HEK293 (cell line): Measurements from ENCODE around the gene TAPBPL.

Experiments
- CTCF ChIA-PET: fragments of 350-600 bp; formaldehyde crosslinking; extraction: SDS; loops from one replicate; lab custom pipeline; 2021; ENCODE audit warnings: antibody characterized with exemption; lab: Yijun Ruan, JAX
- POLR2A ChIA-PET: fragments of 300-600 bp; formaldehyde crosslinking; extraction: SDS; loops from one replicate; lab custom pipeline; 2020; ENCODE audit warnings: antibody characterized with exemption, inconsistent platforms; lab: Yijun Ruan, JAX
- H3K27ac ChIP-seq: fragments of 200-500 bp; sonication (Bioruptor generic); 2 replicates; pipeline ENCODE4 v1.5.1; 2014; ENCODE audit warnings: low read depth, low read length, control low read depth, inconsistent platforms; ENCODE audit errors: extremely low read depth
- H3K36me3 ChIP-seq, 2 experiments: fragments of 200-500 bp in 1 of 2; sonication (Bioruptor generic) in 1 of 2; 1 replicate in 1 of 2; 2 replicates in 1 of 2; pipeline ENCODE4 v1.5.1; 2014 to 2017; ENCODE audit warnings: inconsistent platforms in 2 of 2, low read length in 2 of 2; ENCODE audit not compliant: control insufficient read depth in 2 of 2, insufficient read depth in 1 of 2
- H3K4me1 ChIP-seq: fragments of 200-500 bp; sonication (Bioruptor generic); 2 replicates; pipeline ENCODE4 v1.5.1; 2014; ENCODE audit warnings: mild to moderate bottlenecking, low read length, inconsistent platforms; ENCODE audit not compliant: control insufficient read depth, insufficient read depth
- H3K4me3 ChIP-seq: 2 replicates; pipeline ENCODE4 v1.5.1; 2011; ENCODE audit warnings: low read depth, mild to moderate bottlenecking, control low read depth, low read length, moderate library complexity
- H3K9me3 ChIP-seq: fragments of 200-500 bp; sonication (Bioruptor generic); 2 replicates; pipeline ENCODE4 v1.5.1; 2014; ENCODE audit warnings: low read depth, low read length, inconsistent platforms; ENCODE audit not compliant: control insufficient read depth, insufficient read depth
- BCL11B ChIP-seq: fragments of 450-650 bp; formaldehyde crosslinking; IDR thresholded peaks from 2 replicates; pipeline ENCODE4 v1.5.1; 2016; ENCODE audit warnings: low read depth, missing biosample characterization, missing genetic modification characterization
- EGR2 ChIP-seq: fragments of 450-650 bp; formaldehyde crosslinking; IDR thresholded peaks from 2 replicates; pipeline ENCODE4 v1.5.1; 2016; ENCODE audit warnings: low read depth, missing biosample characterization, missing genetic modification characterization
- GFI1B ChIP-seq: fragments of 450-650 bp; formaldehyde crosslinking; IDR thresholded peaks from 2 replicates; pipeline ENCODE4 v1.5.1; 2016; ENCODE audit warnings: missing biosample characterization, missing genetic modification characterization
- HOXD13 ChIP-seq: sonication (generic); formaldehyde crosslinking; IDR thresholded peaks from 2 replicates; pipeline ENCODE4 v1.8.0; 2022; ENCODE audit warnings: missing genetic modification reagents, borderline replicate concordance
- IKZF3 ChIP-seq: fragments of 450-650 bp; IDR thresholded peaks from 2 replicates; pipeline ENCODE4 v1.5.0; 2018; ENCODE audit warnings: missing biosample characterization, mild to moderate bottlenecking, missing genetic modification characterization, moderate library complexity
- OVOL3 ChIP-seq: fragments of 450-650 bp; formaldehyde crosslinking; IDR thresholded peaks from 2 replicates; pipeline ENCODE4 v1.5.1; 2016; ENCODE audit warnings: missing biosample characterization, missing genetic modification characterization
- PRDM1 ChIP-seq: fragments of 450-650 bp; formaldehyde crosslinking; IDR thresholded peaks from 2 replicates; pipeline ENCODE4; 2016; ENCODE audit warnings: missing biosample characterization, missing genetic modification characterization
- ZBTB17 ChIP-seq: fragments of 450-650 bp; formaldehyde crosslinking; IDR thresholded peaks from 2 replicates; pipeline ENCODE4 v1.5.1; 2016; ENCODE audit warnings: missing biosample characterization, missing genetic modification characterization
- ZBTB48 ChIP-seq: fragments of 450-650 bp; formaldehyde crosslinking; IDR thresholded peaks from 2 replicates; pipeline ENCODE4 v1.5.1; 2016; ENCODE audit warnings: missing biosample characterization, missing genetic modification characterization
- ZBTB7A ChIP-seq: fragments of 450-650 bp; formaldehyde crosslinking; IDR thresholded peaks from 2 replicates; pipeline ENCODE4 v1.5.1; 2016; ENCODE audit warnings: low read depth, missing biosample characterization, missing genetic modification characterization
- ZEB2 ChIP-seq: fragments of 450-650 bp; formaldehyde crosslinking; IDR thresholded peaks from 2 replicates; pipeline ENCODE4 v1.5.1; 2016; ENCODE audit warnings: missing biosample characterization, missing genetic modification characterization
- ZFP69B ChIP-seq: fragments of 450-650 bp; formaldehyde crosslinking; IDR thresholded peaks from 2 replicates; pipeline ENCODE4 v1.5.1; 2016; ENCODE audit warnings: missing biosample characterization, missing genetic modification characterization
- ZNF146 ChIP-seq: fragments of 450-650 bp; formaldehyde crosslinking; IDR thresholded peaks from 2 replicates; pipeline ENCODE4 v1.5.1; 2016; ENCODE audit warnings: missing biosample characterization, missing genetic modification characterization
- ZNF2 ChIP-seq: fragments of 450-650 bp; formaldehyde crosslinking; IDR thresholded peaks from 2 replicates; pipeline ENCODE4 v1.5.1; 2016; ENCODE audit warnings: missing biosample characterization, missing genetic modification characterization
- ZNF335 ChIP-seq: fragments of 450-650 bp; formaldehyde crosslinking; conservative IDR thresholded peaks from 2 replicates; pipeline ENCODE4 v1.5.1; 2016; ENCODE audit warnings: missing biosample characterization, missing genetic modification characterization
- ZNF366 ChIP-seq: fragments of 450-650 bp; formaldehyde crosslinking; conservative IDR thresholded peaks from 2 replicates; pipeline ENCODE4 v1.5.1; 2016; ENCODE audit warnings: missing biosample characterization, missing genetic modification characterization
- ZNF37A ChIP-seq: fragments of 450-650 bp; IDR thresholded peaks from 2 replicates; pipeline ENCODE4 v1.5.1; 2018; ENCODE audit warnings: missing biosample characterization, missing genetic modification characterization
- ZNF48 ChIP-seq: fragments of 450-650 bp; formaldehyde crosslinking; IDR thresholded peaks from 2 replicates; pipeline ENCODE4 v1.5.1; 2016; ENCODE audit warnings: missing biosample characterization, missing genetic modification characterization
- ZNF561 ChIP-seq: fragments of 450-650 bp; IDR thresholded peaks from 2 replicates; pipeline ENCODE4 v1.5.1; 2018; ENCODE audit warnings: missing biosample characterization, missing genetic modification characterization, borderline replicate concordance
- ZNF76 ChIP-seq: fragments of 450-650 bp; formaldehyde crosslinking; IDR thresholded peaks from 2 replicates; pipeline ENCODE4; 2016; ENCODE audit warnings: low read depth, missing biosample characterization, missing genetic modification characterization, borderline replicate concordance
- ZNF776 ChIP-seq: fragments of 450-650 bp; formaldehyde crosslinking; IDR thresholded peaks from 2 replicates; pipeline ENCODE4 v1.5.0; 2017; ENCODE audit warnings: missing biosample characterization, missing genetic modification characterization, borderline replicate concordance
- ZNF777 ChIP-seq: fragments of 450-650 bp; formaldehyde crosslinking; IDR thresholded peaks from 2 replicates; pipeline ENCODE4 v1.5.1; 2017; ENCODE audit warnings: missing biosample characterization, missing genetic modification characterization, borderline replicate concordance
- ZNF792 ChIP-seq: fragments of 450-650 bp; formaldehyde crosslinking; IDR thresholded peaks from 2 replicates; pipeline ENCODE4 v1.5.1; 2016; ENCODE audit warnings: missing biosample characterization, missing genetic modification characterization
- ZNF837 ChIP-seq: fragments of 450-650 bp; formaldehyde crosslinking; IDR thresholded peaks from 2 replicates; pipeline ENCODE4 v1.5.1; 2016; ENCODE audit warnings: missing biosample characterization, missing genetic modification characterization
- ZSCAN30 ChIP-seq: fragments of 450-650 bp; IDR thresholded peaks from 2 replicates; pipeline ENCODE4 v1.5.1; 2018; ENCODE audit warnings: missing biosample characterization, mild to moderate bottlenecking, missing genetic modification characterization, moderate library complexity
- TF ChIP-seq, protein P1 (sequence below): fragments of 450-650 bp; formaldehyde crosslinking; IDR thresholded peaks from 2 replicates; pipeline ENCODE4 v1.5.1; 2016; ENCODE audit warnings: missing biosample characterization, missing genetic modification characterization
- TF ChIP-seq, protein P2 (sequence below): fragments of 450-650 bp; formaldehyde crosslinking; IDR thresholded peaks from 2 replicates; pipeline ENCODE4 v1.5.1; 2016; ENCODE audit warnings: missing biosample characterization, missing genetic modification characterization
- TF ChIP-seq, protein P3 (sequence below): fragments of 450-650 bp; formaldehyde crosslinking; IDR thresholded peaks from 2 replicates; pipeline ENCODE4 v1.5.1; 2016; ENCODE audit warnings: missing biosample characterization, missing genetic modification characterization
- TF ChIP-seq, protein P4 (sequence below): fragments of 450-650 bp; formaldehyde crosslinking; IDR thresholded peaks from 2 replicates; pipeline ENCODE4 v1.5.1; 2016; ENCODE audit warnings: missing biosample characterization, missing genetic modification characterization

The TAPBPL gene

DNA sequence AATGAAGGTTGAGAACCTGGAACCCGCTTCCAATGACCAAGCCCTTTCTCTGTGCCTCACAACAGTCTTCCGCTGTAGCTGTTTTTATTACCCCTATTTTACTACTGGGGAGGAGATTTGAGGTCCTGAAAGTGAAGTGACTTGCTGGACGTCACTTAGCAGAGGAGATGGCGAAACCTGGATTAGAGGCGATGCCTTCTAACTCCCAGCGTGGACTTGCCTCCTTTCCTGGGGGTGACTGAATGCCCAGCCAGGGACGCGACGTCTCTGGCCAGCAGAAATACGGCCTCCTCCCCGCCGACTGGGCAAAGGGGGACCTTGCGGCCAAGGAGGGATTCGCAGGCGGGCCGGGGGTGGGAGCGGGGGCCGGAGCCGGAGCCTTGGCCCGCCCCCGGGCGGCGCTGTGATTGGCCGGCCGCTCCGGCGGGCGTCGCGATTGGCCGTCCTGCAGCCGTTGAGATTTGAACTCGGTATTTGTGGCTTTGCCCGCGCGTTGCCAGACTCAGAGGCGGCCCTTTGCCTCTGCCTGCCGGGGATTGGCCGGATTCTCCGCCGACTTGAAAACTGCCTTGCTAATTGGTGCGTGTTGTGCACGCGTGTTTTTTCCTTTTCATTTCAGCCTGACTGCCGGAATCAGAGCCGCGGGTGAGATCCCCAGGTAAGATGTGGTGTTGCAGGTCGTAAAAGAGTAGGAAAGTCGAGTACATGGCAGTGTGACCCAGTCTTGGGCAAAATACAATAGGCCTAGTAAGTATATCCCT is 41.8 kb downstream of the TAPBPL start, which contains the start of gene NCAPD2:
Gene NCAPD2 (plus strand): TSS at position 606 of the 761 bp plus-strand sequence. CDS start 997 bp downstream, outside the sequence.
- Histone ChIP-seq H3K36me3 (peaks cover 43 to 54% of the 10 kb centered on the region in 2 experiments), H3K4me3 (peak within 1 kb of the TSS; percentile 93), H3K9me3 (no peaks in the 10 kb centered on the region), H3K27ac (peak within 1 kb of the TSS; percentile 94), H3K4me1 (peaks cover 7% of the 10 kb centered on the region; the same call in 1 of the 2 replicates)
- CTCF ChIA-PET: interaction anchor here (0.5 to 2.3 kb wide), 6 partner anchors 28 to 174 kb away, joined by 3 to 10 read pairs (median 4); no protein-coding TSS in a partner anchor
- POLR2A ChIA-PET: interaction anchor here (1.0 to 2.3 kb wide), 23 partner anchors 8 to 358 kb away, joined by 3 to 74 read pairs (median 4); partner anchors contain the start of genes CDCA3, GAPDH, NOP2 and TNFRSF1A
- no peak for TF ChIP-seq ZNF776 (tag by site-specific recombination)
- peak; percentile 91 for TF ChIP-seq ZNF335 (tag by site-specific recombination)
- TF ChIP-seq ZNF146: peak; percentile 17; the same call in 1 of the 2 replicates
- TF ChIP-seq ZNF48: no peak
- peak; percentile 15; the same call in 1 of the 2 replicates for TF ChIP-seq ZFP69B (tag by site-specific recombination)
- TF ChIP-seq, protein P1, sequence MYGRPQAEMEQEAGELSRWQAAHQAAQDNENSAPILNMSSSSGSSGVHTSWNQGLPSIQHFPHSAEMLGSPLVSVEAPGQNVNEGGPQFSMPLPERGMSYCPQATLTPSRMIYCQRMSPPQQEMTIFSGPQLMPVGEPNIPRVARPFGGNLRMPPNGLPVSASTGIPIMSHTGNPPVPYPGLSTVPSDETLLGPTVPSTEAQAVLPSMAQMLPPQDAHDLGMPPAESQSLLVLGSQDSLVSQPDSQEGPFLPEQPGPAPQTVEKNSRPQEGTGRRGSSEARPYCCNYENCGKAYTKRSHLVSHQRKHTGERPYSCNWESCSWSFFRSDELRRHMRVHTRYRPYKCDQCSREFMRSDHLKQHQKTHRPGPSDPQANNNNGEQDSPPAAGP (tag by site-specific recombination): peak; percentile 18; the same call in 1 of the 2 replicates
- TF ChIP-seq ZNF2 (tag by site-specific recombination): peak; percentile 13
- TF ChIP-seq, protein P2, sequence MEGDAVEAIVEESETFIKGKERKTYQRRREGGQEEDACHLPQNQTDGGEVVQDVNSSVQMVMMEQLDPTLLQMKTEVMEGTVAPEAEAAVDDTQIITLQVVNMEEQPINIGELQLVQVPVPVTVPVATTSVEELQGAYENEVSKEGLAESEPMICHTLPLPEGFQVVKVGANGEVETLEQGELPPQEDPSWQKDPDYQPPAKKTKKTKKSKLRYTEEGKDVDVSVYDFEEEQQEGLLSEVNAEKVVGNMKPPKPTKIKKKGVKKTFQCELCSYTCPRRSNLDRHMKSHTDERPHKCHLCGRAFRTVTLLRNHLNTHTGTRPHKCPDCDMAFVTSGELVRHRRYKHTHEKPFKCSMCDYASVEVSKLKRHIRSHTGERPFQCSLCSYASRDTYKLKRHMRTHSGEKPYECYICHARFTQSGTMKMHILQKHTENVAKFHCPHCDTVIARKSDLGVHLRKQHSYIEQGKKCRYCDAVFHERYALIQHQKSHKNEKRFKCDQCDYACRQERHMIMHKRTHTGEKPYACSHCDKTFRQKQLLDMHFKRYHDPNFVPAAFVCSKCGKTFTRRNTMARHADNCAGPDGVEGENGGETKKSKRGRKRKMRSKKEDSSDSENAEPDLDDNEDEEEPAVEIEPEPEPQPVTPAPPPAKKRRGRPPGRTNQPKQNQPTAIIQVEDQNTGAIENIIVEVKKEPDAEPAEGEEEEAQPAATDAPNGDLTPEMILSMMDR: peak; percentile 55; the same call in 1 of the 2 replicates
- TF ChIP-seq ZNF837: no peak
- TF ChIP-seq ZNF76 (tag by site-specific recombination): no peak; the same call in 1 of the 2 replicates
- no peak for TF ChIP-seq ZNF37A
- TF ChIP-seq ZSCAN30 (tag by site-specific recombination): 0 out of 2 replicates have a peak, but pooled peaks have one; percentile 29
- peak; percentile 47; the same call in 1 of the 2 replicates for TF ChIP-seq IKZF3 (tag by site-specific recombination)
- peak; percentile 95 for TF ChIP-seq ZBTB17
- TF ChIP-seq PRDM1 (tag by site-specific recombination): peak; percentile 91
- 0 out of 2 replicates have a peak, but pooled peaks have one; percentile 28 for TF ChIP-seq ZNF777 (tag by site-specific recombination)
- TF ChIP-seq, protein P3, sequence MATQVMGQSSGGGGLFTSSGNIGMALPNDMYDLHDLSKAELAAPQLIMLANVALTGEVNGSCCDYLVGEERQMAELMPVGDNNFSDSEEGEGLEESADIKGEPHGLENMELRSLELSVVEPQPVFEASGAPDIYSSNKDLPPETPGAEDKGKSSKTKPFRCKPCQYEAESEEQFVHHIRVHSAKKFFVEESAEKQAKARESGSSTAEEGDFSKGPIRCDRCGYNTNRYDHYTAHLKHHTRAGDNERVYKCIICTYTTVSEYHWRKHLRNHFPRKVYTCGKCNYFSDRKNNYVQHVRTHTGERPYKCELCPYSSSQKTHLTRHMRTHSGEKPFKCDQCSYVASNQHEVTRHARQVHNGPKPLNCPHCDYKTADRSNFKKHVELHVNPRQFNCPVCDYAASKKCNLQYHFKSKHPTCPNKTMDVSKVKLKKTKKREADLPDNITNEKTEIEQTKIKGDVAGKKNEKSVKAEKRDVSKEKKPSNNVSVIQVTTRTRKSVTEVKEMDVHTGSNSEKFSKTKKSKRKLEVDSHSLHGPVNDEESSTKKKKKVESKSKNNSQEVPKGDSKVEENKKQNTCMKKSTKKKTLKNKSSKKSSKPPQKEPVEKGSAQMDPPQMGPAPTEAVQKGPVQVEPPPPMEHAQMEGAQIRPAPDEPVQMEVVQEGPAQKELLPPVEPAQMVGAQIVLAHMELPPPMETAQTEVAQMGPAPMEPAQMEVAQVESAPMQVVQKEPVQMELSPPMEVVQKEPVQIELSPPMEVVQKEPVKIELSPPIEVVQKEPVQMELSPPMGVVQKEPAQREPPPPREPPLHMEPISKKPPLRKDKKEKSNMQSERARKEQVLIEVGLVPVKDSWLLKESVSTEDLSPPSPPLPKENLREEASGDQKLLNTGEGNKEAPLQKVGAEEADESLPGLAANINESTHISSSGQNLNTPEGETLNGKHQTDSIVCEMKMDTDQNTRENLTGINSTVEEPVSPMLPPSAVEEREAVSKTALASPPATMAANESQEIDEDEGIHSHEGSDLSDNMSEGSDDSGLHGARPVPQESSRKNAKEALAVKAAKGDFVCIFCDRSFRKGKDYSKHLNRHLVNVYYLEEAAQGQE: peak; percentile 41; the same call in 1 of the 2 replicates
- TF ChIP-seq ZEB2: peak; percentile 10; the same call in 1 of the 2 replicates
- peak; percentile 61; the same call in 1 of the 2 replicates for TF ChIP-seq HOXD13 (CRISPR knock-in tag)
- TF ChIP-seq EGR2 (tag by site-specific recombination): peak; percentile 73
- TF ChIP-seq BCL11B (tag by site-specific recombination): peak; percentile 99
- TF ChIP-seq, protein P4, sequence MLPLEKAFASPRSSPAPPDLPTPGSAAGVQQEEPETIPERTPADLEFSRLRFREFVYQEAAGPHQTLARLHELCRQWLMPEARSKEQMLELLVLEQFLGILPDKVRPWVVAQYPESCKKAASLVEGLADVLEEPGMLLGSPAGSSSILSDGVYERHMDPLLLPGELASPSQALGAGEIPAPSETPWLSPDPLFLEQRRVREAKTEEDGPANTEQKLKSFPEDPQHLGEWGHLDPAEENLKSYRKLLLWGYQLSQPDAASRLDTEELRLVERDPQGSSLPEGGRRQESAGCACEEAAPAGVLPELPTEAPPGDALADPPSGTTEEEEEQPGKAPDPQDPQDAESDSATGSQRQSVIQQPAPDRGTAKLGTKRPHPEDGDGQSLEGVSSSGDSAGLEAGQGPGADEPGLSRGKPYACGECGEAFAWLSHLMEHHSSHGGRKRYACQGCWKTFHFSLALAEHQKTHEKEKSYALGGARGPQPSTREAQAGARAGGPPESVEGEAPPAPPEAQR (tag by site-specific recombination): no peak
- peak; percentile 73; the same call in 1 of the 2 replicates for TF ChIP-seq GFI1B (tag by site-specific recombination)
- 0 out of 2 replicates have a peak, but pooled peaks have one; percentile 36 for TF ChIP-seq ZBTB7A (tag by site-specific recombination)
- TF ChIP-seq ZBTB48 (tag by site-specific recombination): no peak
- TF ChIP-seq ZNF561 (tag by site-specific recombination): 0 out of 2 replicates have a peak, but pooled peaks have one; percentile 32
- no peak for TF ChIP-seq ZNF792 (tag by site-specific recombination)
- 0 out of 2 replicates have a peak, but pooled peaks have one; percentile 9 for TF ChIP-seq ZNF366
- peak; percentile 30; the same call in 1 of the 2 replicates for TF ChIP-seq OVOL3 (tag by site-specific recombination)
